OCI-LY1 (cell line): ENCODE data around the gene TNS1.

ENCODE experiments used
- CTCF ChIP-seq: fragments of 200-600 bp; sonication (generic), shearing (Covaris generic); IDR thresholded peaks from 2 replicates; pipeline ENCODE4 v1.5.1; 2017; ENCODE audit warnings: mild to moderate bottlenecking, antibody characterized with exemption, low read length, moderate library complexity, mixed read lengths
- EZH2 ChIP-seq: fragments of 200-600 bp; sonication (generic), shearing (Covaris generic); IDR thresholded peaks from 2 replicates; pipeline ENCODE4 v1.8.0; 2017; ENCODE audit warnings: borderline replicate concordance, mixed run types, mild to moderate bottlenecking, antibody characterized with exemption, low read length, moderate library complexity, mixed read lengths

GRCh38 chr2:218023636-218024035, 20.8 kb upstream of the TNS1 start:
- TF ChIP-seq CTCF (no peak), EZH2 (no peak)
